Measurements from ENCODE around the gene S100A11. TPM values are rescaled to one million over a fixed set of nuclear protein-coding genes. Genes with fewer than 3 reads are reported as not detected.

S100A11 gene
- total RNA-seq, 2 experiments from 2014 or later: 27.1 TPM; not detected in 1

DNA sequence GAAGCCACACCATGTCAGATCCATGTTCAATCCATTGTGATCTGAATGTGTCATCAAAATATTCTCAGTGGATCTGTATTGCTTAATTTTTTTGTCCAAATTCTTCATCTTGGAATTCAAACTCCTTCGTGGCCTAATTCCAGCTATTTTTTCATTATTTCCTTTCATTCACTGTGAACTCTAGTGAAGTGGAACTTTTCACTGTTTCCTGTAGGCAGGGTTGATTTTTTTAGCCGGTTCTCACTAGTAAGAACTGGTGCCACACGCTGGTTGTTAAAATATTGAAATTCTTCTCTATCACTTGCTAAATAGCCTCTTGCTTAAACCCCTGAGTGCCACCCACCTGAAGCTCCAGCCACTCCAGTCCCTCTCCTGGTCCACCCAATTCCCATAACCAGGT, 7.6 kb upstream of the S100A11 start:
- TF ChIP-seq, protein P1, sequence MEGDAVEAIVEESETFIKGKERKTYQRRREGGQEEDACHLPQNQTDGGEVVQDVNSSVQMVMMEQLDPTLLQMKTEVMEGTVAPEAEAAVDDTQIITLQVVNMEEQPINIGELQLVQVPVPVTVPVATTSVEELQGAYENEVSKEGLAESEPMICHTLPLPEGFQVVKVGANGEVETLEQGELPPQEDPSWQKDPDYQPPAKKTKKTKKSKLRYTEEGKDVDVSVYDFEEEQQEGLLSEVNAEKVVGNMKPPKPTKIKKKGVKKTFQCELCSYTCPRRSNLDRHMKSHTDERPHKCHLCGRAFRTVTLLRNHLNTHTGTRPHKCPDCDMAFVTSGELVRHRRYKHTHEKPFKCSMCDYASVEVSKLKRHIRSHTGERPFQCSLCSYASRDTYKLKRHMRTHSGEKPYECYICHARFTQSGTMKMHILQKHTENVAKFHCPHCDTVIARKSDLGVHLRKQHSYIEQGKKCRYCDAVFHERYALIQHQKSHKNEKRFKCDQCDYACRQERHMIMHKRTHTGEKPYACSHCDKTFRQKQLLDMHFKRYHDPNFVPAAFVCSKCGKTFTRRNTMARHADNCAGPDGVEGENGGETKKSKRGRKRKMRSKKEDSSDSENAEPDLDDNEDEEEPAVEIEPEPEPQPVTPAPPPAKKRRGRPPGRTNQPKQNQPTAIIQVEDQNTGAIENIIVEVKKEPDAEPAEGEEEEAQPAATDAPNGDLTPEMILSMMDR (conservative IDR thresholded peaks at IDR 0.05; ENCODE audit: low read length): no peak
- no peak for TF ChIP-seq EZH2phosphoT487 (IDR thresholded peaks at IDR 0.05; ENCODE audit: borderline replicate concordance, low read depth, low read length)
- no TSS peak for BruUV-seq (replicated peaks)
- no peak overlapping the region for H3K4me2 ChIP-seq (ENCODE audit: low read length)
- no peak for DNase-seq (ENCODE audit: low spot score)
- intact Hi-C loops (cut with micrococcal nuclease; ENCODE audit: unreplicated experiment): no loop called here
- H3K4me3 ChIP-seq (ENCODE audit: low read depth, low read length, poor library complexity, severe bottlenecking): no peak overlapping the region
- no peaks in the 10 kb centered on the region for H4K20me1 ChIP-seq (ENCODE audit: insufficient read depth, low read length)
- H3K9me3 ChIP-seq (ENCODE audit: low read length): no peaks in the 10 kb centered on the region
- H3K79me2 ChIP-seq (ENCODE audit: insufficient read depth, low read depth, low read length): no peaks in the 10 kb centered on the region
- H2AFZ ChIP-seq (ENCODE audit: low read length): no peak overlapping the region
- no peak overlapping the region for H3K27ac ChIP-seq (ENCODE audit: low read depth, low read length, poor library complexity, severe bottlenecking)
- POLR2A ChIA-PET: no interaction called here
- CTCF ChIA-PET (ENCODE audit: unreplicated experiment): interaction anchor here (0.6 kb wide), 1 partner anchor 10 kb away, joined by 3 read pairs; no protein-coding TSS in a partner anchor
- H3K36me3 ChIP-seq (ENCODE audit: insufficient read depth, low read length): no peaks in the 10 kb centered on the region
- peaks cover 17% of the 10 kb centered on the region for H3K4me1 ChIP-seq (ENCODE audit: insufficient read depth, low read length, poor library complexity, severe bottlenecking)
- H3K9me2 ChIP-seq (ENCODE audit: insufficient read depth, low read length): no peaks in the 10 kb centered on the region

DNA sequence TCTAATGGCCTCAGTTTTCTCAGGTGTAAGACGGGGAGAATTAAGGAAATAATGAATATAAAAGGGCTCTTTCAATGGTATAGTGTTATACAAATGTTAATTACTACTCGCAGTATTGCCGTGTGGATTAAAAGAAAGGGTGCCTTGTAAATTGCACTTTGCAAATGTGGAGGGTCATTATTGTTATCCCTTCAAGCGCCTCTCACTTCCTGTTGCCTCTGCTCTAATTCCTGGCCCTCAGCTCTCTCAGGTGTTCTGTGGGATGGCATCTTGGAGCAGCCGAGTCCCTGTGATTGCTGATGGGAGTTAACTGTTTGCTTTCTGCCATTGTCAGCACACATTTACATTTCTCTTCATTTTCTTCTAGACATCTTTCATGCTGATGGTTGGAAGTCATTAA, 7.1 kb upstream of the S100A11 start:
- intact Hi-C loops (cut with micrococcal nuclease; ENCODE audit: unreplicated experiment): no loop called here
- Histone ChIP-seq H2AFZ (ENCODE audit: low read length) (no peak overlapping the region), H3K4me3 (ENCODE audit: low read depth, low read length, poor library complexity, severe bottlenecking) (no peak overlapping the region), H3K9me2 (ENCODE audit: insufficient read depth, low read length) (no peaks in the 10 kb centered on the region), H4K20me1 (ENCODE audit: insufficient read depth, low read length) (no peaks in the 10 kb centered on the region), H3K79me2 (ENCODE audit: insufficient read depth, low read depth, low read length) (no peaks in the 10 kb centered on the region), H3K36me3 (ENCODE audit: insufficient read depth, low read length) (no peaks in the 10 kb centered on the region), H3K4me1 (ENCODE audit: insufficient read depth, low read length, poor library complexity, severe bottlenecking) (peaks cover 17% of the 10 kb centered on the region), H3K4me2 (ENCODE audit: low read length) (no peak overlapping the region), H3K9me3 (ENCODE audit: low read length) (no peaks in the 10 kb centered on the region), H3K27ac (ENCODE audit: low read depth, low read length, poor library complexity, severe bottlenecking) (no peak overlapping the region)
- TF ChIP-seq, protein P1 (conservative IDR thresholded peaks at IDR 0.05; ENCODE audit: low read length): no peak
- no peak for TF ChIP-seq EZH2phosphoT487 (IDR thresholded peaks at IDR 0.05; ENCODE audit: borderline replicate concordance, low read depth, low read length)
- ChIA-PET CTCF (ENCODE audit: unreplicated experiment) (no interaction called here), POLR2A (interaction anchor here (1.1 kb wide), 1 partner anchor 10 kb away, joined by 4 read pairs; no protein-coding TSS in a partner anchor)
- DNase-seq (ENCODE audit: low spot score): no peak
- BruUV-seq (replicated peaks): no TSS peak

DNA sequence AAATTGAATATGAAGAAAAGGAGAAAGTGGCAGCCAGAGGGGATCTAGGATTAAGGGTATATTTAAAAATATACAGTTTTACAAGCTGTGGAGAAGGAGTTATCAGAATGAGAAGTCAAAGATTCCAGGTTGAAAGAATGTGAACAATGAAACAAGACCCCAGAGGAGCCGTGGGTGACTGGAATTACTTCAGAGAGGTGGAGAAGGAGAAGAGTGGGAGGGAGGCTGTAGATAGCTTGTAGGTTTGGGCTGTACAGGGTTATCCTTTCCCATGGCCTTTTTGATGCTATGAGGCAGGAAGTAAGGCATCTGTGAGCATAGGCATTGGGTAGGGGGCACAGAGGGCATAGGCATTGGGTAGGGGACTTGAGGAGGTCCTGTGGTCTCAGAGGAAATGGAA, 5.2 kb upstream of the S100A11 start:
- Histone ChIP-seq H3K4me1 (ENCODE audit: insufficient read depth, low read length, poor library complexity, severe bottlenecking) (peaks cover 12% of the 10 kb centered on the region), H3K36me3 (ENCODE audit: insufficient read depth, low read length) (no peaks in the 10 kb centered on the region), H2AFZ (ENCODE audit: low read length) (no peak overlapping the region), H3K4me3 (ENCODE audit: low read depth, low read length, poor library complexity, severe bottlenecking) (no peak overlapping the region), H3K9me3 (ENCODE audit: low read length) (no peaks in the 10 kb centered on the region), H3K9me2 (ENCODE audit: insufficient read depth, low read length) (no peaks in the 10 kb centered on the region), H3K4me2 (ENCODE audit: low read length) (no peak overlapping the region), H4K20me1 (ENCODE audit: insufficient read depth, low read length) (no peaks in the 10 kb centered on the region), H3K79me2 (ENCODE audit: insufficient read depth, low read depth, low read length) (no peaks in the 10 kb centered on the region), H3K27ac (ENCODE audit: low read depth, low read length, poor library complexity, severe bottlenecking) (no peak overlapping the region)
- ChIA-PET CTCF (ENCODE audit: unreplicated experiment) (no interaction called here), POLR2A (no interaction called here)
- BruUV-seq (replicated peaks): no TSS peak
- TF ChIP-seq, protein P1 (conservative IDR thresholded peaks at IDR 0.05; ENCODE audit: low read length): no peak
- no peak for TF ChIP-seq EZH2phosphoT487 (IDR thresholded peaks at IDR 0.05; ENCODE audit: borderline replicate concordance, low read depth, low read length)
- DNase-seq (ENCODE audit: low spot score): no peak
- intact Hi-C loops (cut with micrococcal nuclease; ENCODE audit: unreplicated experiment): no loop called here

Measured in OCI-LY7 (cell line).